ENCODE measurements around the gene C2orf72. TPM values are rescaled to one million over a fixed set of nuclear protein-coding genes. Genes with fewer than 3 reads are reported as not detected.
A peak's percentile ranks its signal among the peaks of the same experiment; 100 is the strongest.

Gene C2orf72
- total and polyA plus RNA-seq, 2 donors (not counting 1 experiment from before 2014, with no cell fraction given): 0.33 to 1.9 TPM

DNA sequence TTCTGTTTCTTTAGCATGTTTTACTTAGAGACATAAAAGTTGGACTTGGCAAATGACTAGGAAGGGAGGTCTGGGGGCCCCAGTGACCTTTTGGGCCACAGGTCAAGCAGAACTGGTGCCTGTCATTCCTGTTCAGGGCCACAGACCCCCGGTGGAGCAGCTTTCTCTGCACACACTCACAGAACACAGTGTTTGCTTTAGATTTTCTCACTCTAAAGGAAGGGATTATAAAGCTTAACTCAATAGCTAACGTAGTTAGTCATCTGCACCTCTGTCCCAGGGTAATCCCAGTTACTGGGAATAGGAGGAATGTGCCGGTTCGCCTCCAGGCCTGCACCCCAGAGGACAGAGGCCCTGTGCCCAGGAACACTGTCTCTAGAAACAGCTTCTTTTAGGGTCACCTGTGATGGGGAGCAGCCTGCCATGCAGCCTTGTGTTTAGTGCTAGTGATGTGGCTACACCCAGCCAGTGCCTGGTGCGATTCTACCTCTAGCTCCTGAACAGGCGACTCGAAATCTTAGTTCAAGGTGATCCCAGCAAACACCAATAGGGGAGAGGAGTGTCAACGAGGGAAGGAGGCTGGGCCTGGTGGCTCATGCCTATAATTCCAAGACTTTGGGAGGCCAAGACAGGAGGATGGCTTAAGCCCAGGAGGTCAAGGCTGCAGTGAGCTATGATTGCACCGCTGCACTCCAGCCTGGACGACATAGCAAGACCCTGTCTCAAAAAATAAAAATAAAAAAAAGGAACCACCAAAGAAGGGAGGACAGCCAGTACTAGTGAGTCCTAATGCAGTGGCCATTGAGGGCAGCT lies 29.8 kb upstream of the C2orf72 start:
- Histone ChIP-seq H3K27ac (ENCODE audit: insufficient read depth, low read length) (no peak overlapping the region), H3K9me3 (ENCODE audit: control insufficient read depth, insufficient read depth, low read depth, low read length) (no peaks in the 10 kb centered on the region), H3K9ac (ENCODE audit: insufficient read depth, low read length) (no peak overlapping the region), H3K4me1 (ENCODE audit: control insufficient read depth, extremely low read depth, insufficient read depth, low read length) (no peaks in the 10 kb centered on the region), H3K36me3 (ENCODE audit: control insufficient read depth, insufficient read depth, low read length) (no peaks in the 10 kb centered on the region), H3K79me2 (ENCODE audit: control insufficient read depth, insufficient read depth, low read length) (no peaks in the 10 kb centered on the region), H3K4me3 (replicated peaks in 1 of 4; ENCODE audit: control extremely low read depth in 1 of 4, insufficient read depth in 1 of 4, low read depth in 3 of 4, low read length in 4 of 4) (no peak overlapping the region), H2AFZ (ENCODE audit: low read length) (no peak overlapping the region), H3K27me3 (ENCODE audit: control insufficient read depth, insufficient read depth, low read length) (peaks cover 6% of the 10 kb centered on the region), H3K4me2 (ENCODE audit: extremely low read depth, insufficient read depth, low read length) (no peak overlapping the region), H4K20me1 (ENCODE audit: control insufficient read depth, extremely low read depth, insufficient read depth, low read length) (no peaks in the 10 kb centered on the region)
- no peak for DNase-seq (ENCODE audit: low read depth in 2 of 2)
- TF ChIP-seq EZH2 (IDR thresholded peaks at IDR 0.05; ENCODE audit: low read length, missing control alignments): no peak
- TF ChIP-seq, protein P1, sequence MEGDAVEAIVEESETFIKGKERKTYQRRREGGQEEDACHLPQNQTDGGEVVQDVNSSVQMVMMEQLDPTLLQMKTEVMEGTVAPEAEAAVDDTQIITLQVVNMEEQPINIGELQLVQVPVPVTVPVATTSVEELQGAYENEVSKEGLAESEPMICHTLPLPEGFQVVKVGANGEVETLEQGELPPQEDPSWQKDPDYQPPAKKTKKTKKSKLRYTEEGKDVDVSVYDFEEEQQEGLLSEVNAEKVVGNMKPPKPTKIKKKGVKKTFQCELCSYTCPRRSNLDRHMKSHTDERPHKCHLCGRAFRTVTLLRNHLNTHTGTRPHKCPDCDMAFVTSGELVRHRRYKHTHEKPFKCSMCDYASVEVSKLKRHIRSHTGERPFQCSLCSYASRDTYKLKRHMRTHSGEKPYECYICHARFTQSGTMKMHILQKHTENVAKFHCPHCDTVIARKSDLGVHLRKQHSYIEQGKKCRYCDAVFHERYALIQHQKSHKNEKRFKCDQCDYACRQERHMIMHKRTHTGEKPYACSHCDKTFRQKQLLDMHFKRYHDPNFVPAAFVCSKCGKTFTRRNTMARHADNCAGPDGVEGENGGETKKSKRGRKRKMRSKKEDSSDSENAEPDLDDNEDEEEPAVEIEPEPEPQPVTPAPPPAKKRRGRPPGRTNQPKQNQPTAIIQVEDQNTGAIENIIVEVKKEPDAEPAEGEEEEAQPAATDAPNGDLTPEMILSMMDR (conservative IDR thresholded peaks at IDR 0.05 in 1 of 2, IDR thresholded peaks at IDR 0.05 in 1 of 2; ENCODE audit: low read depth in 1 of 2, low read length in 2 of 2): no peak

DNA sequence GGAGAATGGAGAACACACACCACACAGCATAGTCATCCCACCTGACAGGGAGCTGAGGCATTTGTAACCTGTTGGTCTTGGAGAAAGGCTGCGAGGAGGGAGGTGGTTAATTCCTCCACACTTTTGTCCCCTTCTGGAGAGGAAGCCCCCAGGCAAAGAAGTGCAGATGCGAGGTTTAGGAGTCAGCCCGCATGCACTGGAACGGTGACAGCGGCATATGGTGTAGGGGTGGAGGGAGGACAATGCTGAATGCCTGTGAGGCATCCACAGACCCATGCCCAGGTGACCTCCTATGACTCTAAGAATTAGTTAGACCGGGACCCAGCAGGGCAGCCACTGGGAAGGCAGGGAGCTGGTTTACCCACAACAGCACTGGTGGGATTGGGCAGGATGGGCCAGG lies 29.2 kb upstream of the C2orf72 start:
- DNase-seq (ENCODE audit: low read depth in 2 of 2): no peak
- Histone ChIP-seq H3K36me3 (ENCODE audit: control insufficient read depth, insufficient read depth, low read length) (no peaks in the 10 kb centered on the region), H3K9ac (ENCODE audit: insufficient read depth, low read length) (no peak overlapping the region), H3K4me2 (ENCODE audit: extremely low read depth, insufficient read depth, low read length) (no peak overlapping the region), H3K79me2 (ENCODE audit: control insufficient read depth, insufficient read depth, low read length) (no peaks in the 10 kb centered on the region), H3K4me3 (replicated peaks in 1 of 4; ENCODE audit: control extremely low read depth in 1 of 4, insufficient read depth in 1 of 4, low read depth in 3 of 4, low read length in 4 of 4) (no peak overlapping the region), H4K20me1 (ENCODE audit: control insufficient read depth, extremely low read depth, insufficient read depth, low read length) (no peaks in the 10 kb centered on the region), H3K9me3 (ENCODE audit: control insufficient read depth, insufficient read depth, low read depth, low read length) (no peaks in the 10 kb centered on the region), H3K27ac (ENCODE audit: insufficient read depth, low read length) (no peak overlapping the region), H2AFZ (ENCODE audit: low read length) (no peak overlapping the region), H3K27me3 (ENCODE audit: control insufficient read depth, insufficient read depth, low read length) (peaks cover 6% of the 10 kb centered on the region), H3K4me1 (ENCODE audit: control insufficient read depth, extremely low read depth, insufficient read depth, low read length) (no peaks in the 10 kb centered on the region)
- TF ChIP-seq, protein P1 (conservative IDR thresholded peaks at IDR 0.05 in 1 of 2, IDR thresholded peaks at IDR 0.05 in 1 of 2; ENCODE audit: low read depth in 1 of 2, low read length in 2 of 2): no peak
- TF ChIP-seq EZH2 (IDR thresholded peaks at IDR 0.05; ENCODE audit: low read length, missing control alignments): no peak

DNA sequence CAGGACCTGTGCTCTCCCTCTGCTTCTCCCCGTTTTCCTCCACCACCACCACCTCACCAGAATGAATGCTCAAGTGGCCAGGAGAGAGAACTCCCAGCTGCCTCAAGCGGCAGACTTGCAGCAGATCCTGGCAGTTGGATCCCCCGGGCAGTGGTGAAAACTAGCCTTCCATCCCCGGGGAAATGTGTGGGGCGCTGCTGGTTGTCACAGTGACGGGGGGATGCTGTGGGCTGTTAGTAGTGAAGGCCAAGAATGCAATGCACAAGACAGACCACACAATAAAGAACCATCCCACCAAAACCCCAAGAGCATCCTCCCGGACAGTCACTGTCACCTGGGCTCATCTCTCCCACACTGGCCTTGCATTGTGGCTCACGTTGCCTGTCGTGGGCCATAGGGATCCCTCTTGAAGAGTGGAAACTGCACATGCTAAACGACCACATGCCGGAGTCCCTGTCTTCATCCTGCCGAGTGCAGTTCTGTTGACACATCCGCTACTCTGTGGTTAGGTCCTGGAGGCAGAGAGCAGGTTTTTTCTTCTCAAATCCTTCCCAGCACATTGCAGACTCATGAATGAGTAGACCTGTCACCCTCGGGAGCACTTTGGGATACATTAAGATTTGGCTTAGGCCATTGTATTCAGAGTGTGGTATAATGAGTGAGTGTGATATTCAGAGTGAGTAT lies 27.9 kb upstream of the C2orf72 start:
- Histone ChIP-seq H3K36me3 (ENCODE audit: control insufficient read depth, insufficient read depth, low read length) (no peaks in the 10 kb centered on the region), H3K9ac (ENCODE audit: insufficient read depth, low read length) (no peak overlapping the region), H3K9me3 (ENCODE audit: control insufficient read depth, insufficient read depth, low read depth, low read length) (no peaks in the 10 kb centered on the region), H4K20me1 (ENCODE audit: control insufficient read depth, extremely low read depth, insufficient read depth, low read length) (no peaks in the 10 kb centered on the region), H3K27ac (ENCODE audit: insufficient read depth, low read length) (no peak overlapping the region), H3K27me3 (ENCODE audit: control insufficient read depth, insufficient read depth, low read length) (peaks cover 5% of the 10 kb centered on the region), H3K4me1 (ENCODE audit: control insufficient read depth, extremely low read depth, insufficient read depth, low read length) (no peaks in the 10 kb centered on the region), H3K79me2 (ENCODE audit: control insufficient read depth, insufficient read depth, low read length) (no peaks in the 10 kb centered on the region), H3K4me2 (ENCODE audit: extremely low read depth, insufficient read depth, low read length) (no peak overlapping the region), H2AFZ (ENCODE audit: low read length) (no peak overlapping the region), H3K4me3 (replicated peaks in 1 of 4; ENCODE audit: control extremely low read depth in 1 of 4, insufficient read depth in 1 of 4, low read depth in 3 of 4, low read length in 4 of 4) (no peak overlapping the region)
- TF ChIP-seq, protein P1 (conservative IDR thresholded peaks at IDR 0.05 in 1 of 2, IDR thresholded peaks at IDR 0.05 in 1 of 2; ENCODE audit: low read depth in 1 of 2, low read length in 2 of 2): no peak
- TF ChIP-seq EZH2 (IDR thresholded peaks at IDR 0.05; ENCODE audit: low read length, missing control alignments): no peak
- peak in 1 of 2 donors; percentile 6 for DNase-seq (ENCODE audit: low read depth in 2 of 2)

All from fibroblast of lung (primary cell).